Cardiac atrium fibroblast (primary cell): Measurements from ENCODE around the gene CDHR2. TPM values are rescaled to one million over a fixed set of nuclear protein-coding genes. Genes with fewer than 3 reads are reported as not detected.

Experiments
- total RNA-seq: library from RNA; depleted of rRNA; stranded (reverse); fragments of >200 nt; gene quantifications from 2 replicates; pipeline ENCODE4 v1.2.3, GENCODE V29; 2015

The CDHR2 gene, protein sequence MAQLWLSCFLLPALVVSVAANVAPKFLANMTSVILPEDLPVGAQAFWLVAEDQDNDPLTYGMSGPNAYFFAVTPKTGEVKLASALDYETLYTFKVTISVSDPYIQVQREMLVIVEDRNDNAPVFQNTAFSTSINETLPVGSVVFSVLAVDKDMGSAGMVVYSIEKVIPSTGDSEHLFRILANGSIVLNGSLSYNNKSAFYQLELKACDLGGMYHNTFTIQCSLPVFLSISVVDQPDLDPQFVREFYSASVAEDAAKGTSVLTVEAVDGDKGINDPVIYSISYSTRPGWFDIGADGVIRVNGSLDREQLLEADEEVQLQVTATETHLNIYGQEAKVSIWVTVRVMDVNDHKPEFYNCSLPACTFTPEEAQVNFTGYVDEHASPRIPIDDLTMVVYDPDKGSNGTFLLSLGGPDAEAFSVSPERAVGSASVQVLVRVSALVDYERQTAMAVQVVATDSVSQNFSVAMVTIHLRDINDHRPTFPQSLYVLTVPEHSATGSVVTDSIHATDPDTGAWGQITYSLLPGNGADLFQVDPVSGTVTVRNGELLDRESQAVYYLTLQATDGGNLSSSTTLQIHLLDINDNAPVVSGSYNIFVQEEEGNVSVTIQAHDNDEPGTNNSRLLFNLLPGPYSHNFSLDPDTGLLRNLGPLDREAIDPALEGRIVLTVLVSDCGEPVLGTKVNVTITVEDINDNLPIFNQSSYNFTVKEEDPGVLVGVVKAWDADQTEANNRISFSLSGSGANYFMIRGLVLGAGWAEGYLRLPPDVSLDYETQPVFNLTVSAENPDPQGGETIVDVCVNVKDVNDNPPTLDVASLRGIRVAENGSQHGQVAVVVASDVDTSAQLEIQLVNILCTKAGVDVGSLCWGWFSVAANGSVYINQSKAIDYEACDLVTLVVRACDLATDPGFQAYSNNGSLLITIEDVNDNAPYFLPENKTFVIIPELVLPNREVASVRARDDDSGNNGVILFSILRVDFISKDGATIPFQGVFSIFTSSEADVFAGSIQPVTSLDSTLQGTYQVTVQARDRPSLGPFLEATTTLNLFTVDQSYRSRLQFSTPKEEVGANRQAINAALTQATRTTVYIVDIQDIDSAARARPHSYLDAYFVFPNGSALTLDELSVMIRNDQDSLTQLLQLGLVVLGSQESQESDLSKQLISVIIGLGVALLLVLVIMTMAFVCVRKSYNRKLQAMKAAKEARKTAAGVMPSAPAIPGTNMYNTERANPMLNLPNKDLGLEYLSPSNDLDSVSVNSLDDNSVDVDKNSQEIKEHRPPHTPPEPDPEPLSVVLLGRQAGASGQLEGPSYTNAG (N-terminal part only)
- total RNA-seq = not detected in 2 replicates

DNA sequence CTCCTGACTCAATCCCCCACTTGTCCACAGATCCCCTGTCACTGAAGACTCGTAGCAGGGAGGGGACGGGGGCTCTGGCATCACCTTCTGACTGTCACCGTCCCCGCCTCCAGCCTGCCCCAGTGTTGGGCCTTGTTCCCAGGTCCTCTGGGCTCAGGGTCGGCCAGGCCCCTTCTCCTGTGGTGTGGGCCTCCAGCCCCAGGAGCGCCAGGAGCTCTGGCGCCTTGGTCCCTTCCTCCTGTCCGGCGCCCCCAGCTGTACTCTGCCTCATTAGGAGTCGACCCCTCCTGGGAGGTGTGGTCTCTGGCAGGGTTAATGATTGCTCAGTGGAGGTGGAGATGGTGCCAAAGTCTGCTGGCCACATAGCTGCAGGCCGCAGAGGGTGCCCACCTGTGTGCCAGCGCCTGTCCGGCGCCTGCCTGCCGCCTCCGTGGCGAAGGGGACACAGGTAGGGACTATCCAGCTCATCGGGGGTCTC lies at the start of gene CDHR2:
Gene CDHR2 (plus strand): TSS at position 376 of the 478 bp plus-strand sequence. CDS start 16,011 bp downstream, outside the sequence.

DNA sequence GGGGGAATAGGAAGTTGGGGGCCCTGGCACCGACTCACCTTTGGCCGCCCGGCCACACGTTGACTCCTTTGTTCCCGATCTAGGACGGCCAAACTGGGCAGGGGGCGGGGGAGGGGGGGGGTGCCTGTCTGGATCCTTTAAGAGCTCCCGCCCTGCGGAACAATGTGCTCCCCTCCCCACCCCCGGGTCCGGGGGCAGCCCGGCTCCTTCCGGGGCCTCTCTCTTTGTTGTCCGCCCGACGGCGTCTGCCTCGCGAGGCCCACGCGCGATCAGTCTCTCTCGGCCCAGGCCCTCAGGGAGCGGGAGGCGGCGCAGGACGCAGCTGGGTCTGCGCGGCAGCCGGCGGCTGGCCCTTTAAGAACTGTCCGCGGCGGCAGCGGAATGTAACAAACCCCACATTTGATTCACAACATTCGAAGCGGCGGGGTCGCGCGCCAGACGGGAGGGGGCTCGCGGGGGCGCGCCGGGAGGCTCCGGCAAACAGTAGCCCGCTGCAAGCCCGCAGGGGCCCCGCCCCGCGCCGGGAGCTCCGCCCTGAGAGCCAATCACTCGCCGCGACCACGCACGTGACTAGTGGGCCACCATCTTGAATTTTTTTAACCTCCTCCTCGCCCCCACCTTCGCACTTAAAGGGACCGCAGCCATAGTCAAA lies 12.1 kb upstream of the CDHR2 start, which contains the start of gene RNF44:
Gene RNF44 (minus strand): TSS at position 501 of the 652 bp plus-strand sequence. CDS start 4,930 bp downstream, outside the sequence.

GRCh38 chr5:176609724-176610434 lies 60.7 kb downstream of the CDHR2 start, which contains the start of gene GPRIN1:
Gene GPRIN1 (minus strand): TSS chr5:176610156. CDS start chr5:176599834, 10,322 bp downstream.

DNA sequence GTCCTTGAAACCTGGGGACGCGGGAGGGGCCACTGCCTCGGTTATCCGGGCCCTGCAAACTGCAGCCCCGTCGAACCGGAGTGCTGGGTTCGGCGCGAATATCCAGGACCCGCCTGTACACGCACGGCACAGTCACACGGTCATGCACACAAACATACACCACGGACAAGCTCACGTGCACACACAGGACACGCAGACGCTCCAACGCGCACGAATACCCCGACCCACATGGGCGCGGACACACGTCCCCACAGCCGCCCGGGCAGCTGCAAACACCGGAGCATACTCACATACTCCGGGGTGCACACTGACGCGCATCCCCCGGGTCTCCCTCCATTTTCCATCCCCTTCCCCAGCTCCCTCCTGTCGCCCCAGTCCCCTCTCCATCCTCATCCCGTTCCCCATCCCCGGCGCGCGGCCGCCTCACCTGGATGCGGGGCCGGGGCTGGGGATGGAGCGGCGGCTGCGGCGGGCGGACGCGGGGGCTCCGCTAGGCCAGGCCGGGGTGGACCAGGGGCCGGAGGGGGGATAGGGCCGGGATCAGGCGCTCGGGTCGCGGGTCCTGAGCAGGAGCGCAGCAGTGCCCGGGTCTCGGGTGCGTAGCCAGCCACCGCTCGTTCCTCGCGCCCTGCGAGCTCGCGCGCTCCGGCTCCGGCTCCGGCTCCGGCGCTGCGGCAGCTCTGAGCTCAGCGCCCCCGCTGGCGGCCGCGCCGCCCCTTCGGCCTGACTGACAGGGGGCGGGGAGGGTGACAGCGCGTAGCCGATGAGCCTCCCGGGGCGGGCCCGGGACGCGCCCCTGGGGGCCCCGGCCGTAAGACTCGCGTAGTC lies 80.9 kb downstream of the CDHR2 start, which contains the start of the genes EIF4E1B and SNCB:
Gene EIF4E1B (plus strand): TSS at position 823 of the 828 bp plus-strand sequence. CDS start 12,113 bp downstream, outside the sequence.
Gene SNCB (minus strand): TSS at position 682 of the 828 bp plus-strand sequence. CDS start 880 bp downstream, outside the sequence.

Other genes starting within 250 kb of the CDHR2 start
- gene KIAA1191, start 187.6 kb upstream of the CDHR2 start, total RNA-seq = 88.3 and 144 TPM in 2 replicates
- 5.6 and 8.7 TPM in 2 replicates for gene ARL10, start 183.9 kb upstream of the CDHR2 start, total RNA-seq
- gene NOP16, start 160.7 kb upstream of the CDHR2 start, total RNA-seq = 13.3 and 19.3 TPM in 2 replicates
- gene HIGD2A, start 160.6 kb upstream of the CDHR2 start, total RNA-seq = 85.7 and 124 TPM in 2 replicates
- gene CLTB, start 132.8 kb upstream of the CDHR2 start, total RNA-seq = 86.3 and 98.0 TPM in 2 replicates
- 32.7 and 35.2 TPM in 2 replicates for gene FAF2, start 101.0 kb upstream of the CDHR2 start, total RNA-seq
- gene RNF44, start 11.9 kb upstream of the CDHR2 start, total RNA-seq = 2.9 and 4.9 TPM in 2 replicates
- 2.7 and 3.7 TPM in 2 replicates for gene GPRIN1, start 60.8 kb downstream of the CDHR2 start, total RNA-seq
- gene SNCB, start 81.2 kb downstream of the CDHR2 start, total RNA-seq = not detected in 2 replicates
- gene EIF4E1B, start 81.3 kb downstream of the CDHR2 start, total RNA-seq = not detected in 2 replicates
- gene TSPAN17, start 98.1 kb downstream of the CDHR2 start, total RNA-seq = 19.1 and 27.4 TPM in 2 replicates